ENCODE measurements around the gene KRT86.
"Not testable (repeated sequence)": the region's sequence is repeated elsewhere in the genome, so short reads cannot be mapped to it uniquely, and the experiment has no call there.

The KRT86 gene

GRCh38 chr12:52295663-52296062, 21.2 kb downstream of the KRT86 start:
- no peak for DNase-seq

GRCh38 chr12:52296572-52297215, 22.2 kb downstream of the KRT86 start:
- no peak for DNase-seq

DNA sequence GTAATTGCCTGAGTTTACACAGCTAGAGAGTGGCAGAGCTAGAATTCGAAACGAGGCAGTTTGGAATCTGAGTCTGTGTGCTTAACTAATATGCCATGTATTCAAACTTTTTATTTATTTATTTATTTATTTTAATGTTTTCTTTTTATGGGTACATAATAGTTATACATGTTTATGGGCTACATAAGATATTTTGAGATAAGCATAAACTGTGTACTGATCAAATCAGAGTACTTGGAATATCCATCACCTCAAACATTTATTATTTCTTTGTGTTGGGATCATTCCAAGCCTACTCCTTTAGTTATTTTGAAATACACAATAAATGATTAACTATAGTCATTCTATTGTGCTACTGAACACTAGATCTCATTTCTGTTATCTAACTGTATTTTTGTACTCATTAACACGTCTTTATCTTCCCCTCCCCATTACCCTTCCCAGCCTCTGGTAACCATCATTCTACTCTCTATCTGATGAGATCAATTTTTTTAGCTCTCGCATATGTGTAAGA, 24.3 kb downstream of the KRT86 start:
- no peak for DNase-seq

DNA sequence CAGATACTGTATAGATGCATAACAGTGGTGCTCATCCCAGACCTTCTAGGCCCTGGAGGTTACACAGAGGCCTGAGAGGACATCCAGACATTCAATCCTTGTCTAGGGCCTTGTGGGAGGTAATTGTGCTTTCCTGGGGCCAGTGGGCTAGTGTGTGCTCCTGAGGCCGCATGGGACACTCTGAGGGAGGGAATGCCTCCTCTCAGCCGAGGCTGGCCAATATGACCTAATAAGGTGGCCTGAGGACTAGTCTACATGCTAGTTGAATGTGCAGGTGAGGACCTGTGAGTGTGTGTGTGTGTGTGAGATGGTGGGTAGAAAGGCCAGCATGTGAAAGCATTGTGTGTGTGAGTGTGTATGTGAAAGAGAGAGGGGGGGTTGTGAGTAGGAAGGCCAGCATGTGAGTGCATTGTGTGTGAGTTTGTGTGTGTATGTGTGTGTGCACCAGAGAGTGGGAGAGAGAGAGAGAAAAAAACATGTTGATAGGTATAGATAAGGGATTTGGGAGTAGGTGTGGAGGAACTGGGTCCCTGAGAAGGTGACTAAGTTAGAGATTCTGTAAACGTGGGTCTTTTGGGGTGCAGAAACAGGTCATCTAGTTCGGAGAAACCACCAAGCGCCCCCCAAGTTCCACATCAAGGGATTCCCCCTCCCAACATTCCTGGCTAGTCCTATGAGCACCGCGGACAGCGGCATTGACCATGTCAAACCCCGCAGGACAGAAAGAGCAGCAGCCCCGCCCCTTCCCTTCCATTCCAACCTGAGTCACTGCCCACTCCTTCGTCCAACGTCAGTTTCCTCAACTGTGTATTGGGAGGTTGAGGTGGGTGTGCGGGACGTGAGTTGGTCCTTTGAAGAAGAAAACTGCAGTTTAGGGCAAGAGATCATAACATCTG, 26.6 kb downstream of the KRT86 start:
- DNase-seq: no peak

GRCh38 chr12:52301721-52302120, 27.3 kb downstream of the KRT86 start:
- DNase-seq: not testable (repeated sequence)

DNA sequence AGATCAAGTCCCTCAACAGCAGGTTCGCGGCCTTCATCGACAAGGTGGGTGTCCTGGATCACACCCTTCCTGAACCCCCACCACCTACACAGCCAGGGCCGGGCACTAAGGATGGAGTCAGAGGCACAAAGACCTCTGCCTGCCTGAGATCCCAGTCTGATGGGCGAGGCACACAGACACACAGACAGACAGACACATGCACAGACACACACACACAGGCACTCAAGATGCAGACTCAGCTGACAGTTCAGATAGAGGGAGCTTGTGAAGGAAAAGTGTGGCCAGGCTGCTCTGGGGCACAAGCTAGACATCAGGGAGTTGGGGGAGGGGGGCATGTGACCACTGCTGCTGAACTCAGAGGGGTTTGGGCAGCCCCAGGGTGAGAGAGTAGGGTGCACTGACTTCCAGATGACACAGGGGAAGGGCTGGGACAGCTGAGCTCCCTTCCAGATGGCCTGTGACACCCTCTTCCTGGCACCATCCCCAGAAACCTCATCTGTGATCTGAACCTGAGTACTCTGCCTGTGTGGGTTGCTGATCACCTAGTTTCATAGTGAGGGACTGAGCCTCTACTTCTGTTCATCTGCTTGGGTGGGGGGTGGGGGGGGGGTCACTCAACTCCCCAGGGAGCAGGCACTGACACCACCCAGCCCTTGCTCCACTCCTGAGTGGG, 27.9 kb downstream of the KRT86 start:
- not testable (repeated sequence) for DNase-seq

DNA sequence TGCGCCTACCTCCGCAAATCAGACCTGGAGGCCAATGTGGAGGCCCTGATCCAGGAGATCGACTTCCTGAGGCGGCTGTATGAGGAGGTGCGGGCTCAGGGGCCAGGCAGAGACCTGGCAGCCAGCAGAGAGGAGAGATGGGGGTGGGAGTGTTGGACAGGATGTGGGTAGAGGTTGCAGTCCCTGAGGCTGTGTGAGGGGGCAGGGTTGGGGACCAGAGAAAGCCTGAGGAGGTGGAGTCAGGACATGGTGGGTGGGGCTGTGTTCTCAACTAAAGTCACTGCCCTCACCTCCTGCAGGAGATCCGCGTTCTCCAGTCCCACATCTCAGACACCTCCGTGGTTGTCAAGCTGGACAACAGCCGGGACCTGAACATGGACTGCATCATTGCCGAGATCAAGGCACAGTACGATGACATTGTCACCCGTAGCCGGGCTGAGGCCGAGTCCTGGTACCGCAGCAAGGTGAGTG, 30.5 kb downstream of the KRT86 start:
- DNase-seq: not testable (repeated sequence)

GRCh38 chr12:52305921-52306705, 31.7 kb downstream of the KRT86 start:
- DNase-seq: no peak

- DNase-seq: no peak
Observed at GRCh38 chr12:52306731-52307130, 32.3 kb downstream of the KRT86 start.

DNA sequence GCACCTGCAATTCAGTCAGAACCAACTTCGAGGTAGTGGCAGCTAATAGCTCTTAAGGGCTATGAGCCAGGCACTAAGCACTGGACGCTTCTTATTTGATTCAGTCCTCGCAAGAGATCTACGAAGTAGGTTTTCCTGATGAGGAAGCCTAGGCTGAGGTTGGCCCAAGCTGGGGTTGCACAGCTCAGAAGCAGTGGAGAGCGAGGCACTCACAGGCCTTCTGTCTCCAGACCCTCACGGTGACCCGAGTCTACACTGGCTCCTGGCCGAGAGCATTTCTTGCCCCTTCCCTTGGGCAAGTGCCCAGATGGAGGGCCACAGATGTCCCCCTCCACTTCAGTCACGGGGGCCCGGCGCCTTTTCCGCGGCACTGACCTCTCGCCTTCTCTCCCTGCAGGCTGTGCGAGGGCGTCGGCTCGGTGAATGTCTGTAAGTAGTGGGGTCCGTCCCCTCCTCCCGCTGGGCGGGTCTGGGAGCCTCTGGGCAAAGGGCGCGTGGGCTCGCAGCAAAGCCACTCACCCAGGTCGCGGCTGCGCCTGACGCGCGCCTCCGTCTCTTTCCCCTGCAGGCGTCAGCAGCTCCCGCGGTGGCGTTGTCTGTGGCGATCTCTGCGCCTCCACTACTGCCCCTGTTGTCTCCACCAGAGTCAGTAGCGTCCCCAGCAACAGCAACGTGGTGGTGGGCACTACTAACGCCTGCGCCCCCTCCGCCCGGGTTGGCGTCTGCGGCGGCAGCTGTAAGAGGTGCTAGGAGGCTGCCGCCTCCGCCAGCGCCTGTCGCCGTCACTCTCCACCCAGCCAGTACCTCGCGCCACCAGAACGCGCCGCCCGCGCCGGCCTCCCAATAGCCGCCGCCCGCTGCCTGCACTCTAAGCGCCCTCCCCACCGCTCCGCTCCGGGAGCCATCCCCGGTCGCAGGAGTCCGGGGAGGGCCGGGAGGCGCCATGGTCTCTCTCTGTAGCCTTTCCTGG, 33.7 kb downstream of the KRT86 start:
- no peak for DNase-seq

DNA sequence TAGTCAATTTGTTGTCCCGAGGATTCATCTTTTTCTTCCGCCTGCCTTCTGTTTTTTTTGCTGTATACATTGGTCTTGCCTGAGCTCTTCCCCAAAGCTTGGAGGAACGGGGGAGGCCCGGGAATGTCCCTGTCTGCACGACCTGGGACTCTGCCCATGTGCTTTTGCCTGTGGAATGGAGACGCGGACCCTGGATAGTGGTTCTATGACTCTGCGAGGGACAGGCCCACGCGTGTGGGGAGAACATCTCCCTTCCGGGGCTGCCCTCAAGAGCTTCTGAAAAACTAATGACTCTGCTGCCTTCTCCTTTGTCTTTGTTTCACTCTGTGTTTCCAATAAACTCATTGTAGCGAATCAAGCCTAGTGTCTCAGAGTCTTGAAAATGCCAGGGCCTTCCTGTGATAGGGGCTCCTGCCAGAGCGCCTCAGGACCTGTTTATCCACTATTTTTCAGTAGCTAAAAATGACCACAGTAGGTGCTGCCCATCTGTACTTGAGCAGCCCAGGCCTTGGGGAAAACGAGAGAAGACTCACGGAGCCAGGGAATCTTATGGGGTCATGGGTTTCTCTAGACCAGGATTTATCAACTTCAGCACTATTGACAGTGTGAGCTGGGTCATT, 34.5 kb downstream of the KRT86 start:
- no peak for DNase-seq

- DNase-seq: no peak
Observed at GRCh38 chr12:52310622-52311284, 36.3 kb downstream of the KRT86 start.

DNA sequence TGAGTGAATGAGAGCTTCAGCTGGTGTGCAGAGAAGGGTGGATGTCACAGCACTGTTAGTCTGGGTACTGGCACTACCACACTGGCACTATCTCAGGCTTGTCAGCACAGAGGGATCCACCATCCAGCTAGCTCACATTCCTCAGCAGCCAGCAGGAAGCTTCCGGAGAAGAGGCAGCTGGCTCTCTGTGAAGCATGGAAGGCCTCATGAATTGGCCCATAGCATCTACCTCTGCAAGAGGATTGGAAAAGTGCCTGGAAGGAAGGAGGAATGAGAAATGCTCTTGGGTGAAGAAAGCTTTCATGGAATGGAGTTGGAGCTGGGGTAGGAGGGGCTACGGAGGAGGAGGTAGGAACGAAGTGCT, 36.8 kb downstream of the KRT86 start:
- no peak for DNase-seq

GRCh38 chr12:52312086-52312485, 37.6 kb downstream of the KRT86 start:
- DNase-seq: no peak

GRCh38 chr12:52313461-52313860, 39.0 kb downstream of the KRT86 start:
- DNase-seq: no peak

DNA sequence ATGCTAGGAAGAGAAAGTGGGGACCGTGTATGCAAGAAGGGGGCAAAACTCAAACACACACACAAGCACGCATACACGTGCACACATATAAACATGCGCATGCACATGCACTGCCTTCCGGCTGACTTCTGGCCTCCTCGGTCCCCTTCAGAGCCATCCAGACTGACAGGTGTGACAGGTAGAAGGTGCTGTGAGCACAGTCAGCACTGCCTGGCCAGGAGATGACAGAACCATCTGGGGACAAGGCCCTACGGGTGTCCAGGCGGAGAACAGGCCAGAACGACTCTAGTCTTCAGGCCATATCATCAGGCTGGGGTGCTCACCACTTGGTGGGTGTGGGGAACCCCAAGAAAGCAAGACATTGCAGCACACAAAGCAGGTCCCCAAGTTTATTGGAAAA, 39.5 kb downstream of the KRT86 start:
- DNase-seq: no peak

- DNase-seq: no peak
Observed at GRCh38 chr12:52314511-52314910, 40.1 kb downstream of the KRT86 start.

DNA sequence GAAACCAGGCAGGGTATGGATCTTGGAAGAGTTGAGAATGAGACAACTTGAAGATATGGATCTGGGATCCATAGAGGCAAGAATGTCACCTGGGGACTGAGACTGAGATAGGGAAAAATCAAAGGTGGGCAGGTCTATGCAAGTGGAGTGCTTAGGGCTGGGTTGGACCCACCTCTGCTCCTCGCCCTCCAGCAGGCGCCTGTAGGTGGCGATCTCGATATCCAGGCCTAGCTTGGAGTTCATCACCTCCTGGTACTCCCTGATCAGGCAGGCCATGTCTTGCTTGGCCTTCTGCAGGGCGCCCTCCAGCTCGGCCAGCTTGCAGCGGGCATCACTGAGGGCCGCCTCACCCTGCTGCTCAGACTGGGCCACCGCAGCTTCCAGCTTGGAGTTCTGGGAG, 41.3 kb downstream of the KRT86 start:
- peak; percentile 31 for DNase-seq

DNA sequence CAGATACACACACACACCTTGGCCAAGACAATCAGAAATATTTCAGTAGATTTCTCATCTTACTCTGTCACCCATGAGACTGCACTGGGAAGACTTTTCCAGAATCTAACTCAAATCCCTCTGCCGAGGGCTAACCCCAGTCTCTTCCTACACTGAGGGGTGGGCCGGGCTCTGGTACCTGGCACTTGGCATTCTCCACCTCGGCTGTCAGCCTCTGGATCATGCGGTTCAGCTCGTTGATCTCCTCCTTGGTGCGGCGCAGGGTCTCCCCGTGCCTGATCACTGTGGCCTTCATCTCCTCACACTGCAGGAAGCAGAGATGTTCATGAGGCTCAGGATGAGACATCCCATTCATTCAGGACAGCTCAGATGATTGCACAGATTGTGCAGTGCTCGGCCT, 41.8 kb downstream of the KRT86 start:
- no peak for DNase-seq

GRCh38 chr12:52316701-52317100, 42.3 kb downstream of the KRT86 start:
- DNase-seq: no peak
